GM12865 (cell line): ENCODE results near the gene SLC6A13.

Experiments
- DNase-seq: peaks from one replicate; pipeline ENCODE4 v3.0.0; 2010; ENCODE audit warnings: low read depth
- H3K4me3 ChIP-seq: 2 replicates; pipeline ENCODE4 v1.5.1; 2011; ENCODE audit warnings: mild to moderate bottlenecking, low read depth, low read length, control low read depth
- TF ChIP-seq, protein P1 (sequence below): IDR thresholded peaks from 2 replicates; pipeline ENCODE4 v1.5.1; 2011; ENCODE audit warnings: low read length, control low read depth, low read depth, inconsistent platforms; ENCODE audit not compliant: insufficient read depth; ENCODE audit errors: missing control alignments

The SLC6A13 gene

DNA sequence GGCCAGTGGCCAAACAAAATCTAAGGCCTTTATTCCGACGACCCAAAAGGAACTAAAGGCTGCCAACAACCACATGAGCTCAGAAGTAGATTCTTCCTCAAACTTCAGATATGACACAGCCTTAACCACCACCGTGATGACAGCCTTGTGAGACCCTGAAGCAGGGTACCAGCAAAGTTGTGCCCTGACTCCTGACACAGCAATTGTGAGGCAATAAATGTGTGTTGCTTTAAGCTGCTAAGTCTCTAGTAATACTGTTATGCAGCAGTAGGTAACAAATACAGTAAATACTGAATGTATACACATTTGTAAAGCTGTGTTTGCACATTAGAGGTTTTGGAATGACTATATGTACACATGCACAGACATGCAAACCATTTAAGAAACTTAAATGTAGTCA is 10.7 kb upstream of the SLC6A13 start:
- TF ChIP-seq, protein P1, sequence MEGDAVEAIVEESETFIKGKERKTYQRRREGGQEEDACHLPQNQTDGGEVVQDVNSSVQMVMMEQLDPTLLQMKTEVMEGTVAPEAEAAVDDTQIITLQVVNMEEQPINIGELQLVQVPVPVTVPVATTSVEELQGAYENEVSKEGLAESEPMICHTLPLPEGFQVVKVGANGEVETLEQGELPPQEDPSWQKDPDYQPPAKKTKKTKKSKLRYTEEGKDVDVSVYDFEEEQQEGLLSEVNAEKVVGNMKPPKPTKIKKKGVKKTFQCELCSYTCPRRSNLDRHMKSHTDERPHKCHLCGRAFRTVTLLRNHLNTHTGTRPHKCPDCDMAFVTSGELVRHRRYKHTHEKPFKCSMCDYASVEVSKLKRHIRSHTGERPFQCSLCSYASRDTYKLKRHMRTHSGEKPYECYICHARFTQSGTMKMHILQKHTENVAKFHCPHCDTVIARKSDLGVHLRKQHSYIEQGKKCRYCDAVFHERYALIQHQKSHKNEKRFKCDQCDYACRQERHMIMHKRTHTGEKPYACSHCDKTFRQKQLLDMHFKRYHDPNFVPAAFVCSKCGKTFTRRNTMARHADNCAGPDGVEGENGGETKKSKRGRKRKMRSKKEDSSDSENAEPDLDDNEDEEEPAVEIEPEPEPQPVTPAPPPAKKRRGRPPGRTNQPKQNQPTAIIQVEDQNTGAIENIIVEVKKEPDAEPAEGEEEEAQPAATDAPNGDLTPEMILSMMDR: no peak
- no peak for DNase-seq
- H3K4me3 ChIP-seq: no peak overlapping the region

DNA sequence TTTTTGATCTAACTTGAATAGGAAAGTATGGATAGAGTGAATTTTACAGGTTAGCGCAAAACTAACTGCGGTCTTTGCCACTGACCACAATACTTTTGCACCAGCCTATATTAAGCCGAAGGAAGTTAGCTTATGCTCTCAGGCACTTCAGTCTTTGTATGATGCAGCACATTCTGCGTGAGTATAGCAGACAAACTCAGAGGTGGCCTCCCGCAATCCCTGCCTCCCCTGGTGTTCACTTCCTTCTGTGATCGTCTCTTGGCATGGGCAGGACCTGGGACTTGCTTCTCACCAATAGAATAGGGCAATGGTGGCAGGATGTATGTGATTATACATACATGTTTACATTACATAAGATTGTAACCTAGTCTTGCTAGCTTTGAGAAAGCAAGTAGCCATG is 10.3 kb upstream of the SLC6A13 start:
- TF ChIP-seq, protein P1: no peak
- no peak overlapping the region for H3K4me3 ChIP-seq
- no peak for DNase-seq

GRCh38 chr12:271161-271560 is 8.5 kb upstream of the SLC6A13 start:
- TF ChIP-seq, protein P1: no peak
- H3K4me3 ChIP-seq: no peak overlapping the region
- no peak for DNase-seq

DNA sequence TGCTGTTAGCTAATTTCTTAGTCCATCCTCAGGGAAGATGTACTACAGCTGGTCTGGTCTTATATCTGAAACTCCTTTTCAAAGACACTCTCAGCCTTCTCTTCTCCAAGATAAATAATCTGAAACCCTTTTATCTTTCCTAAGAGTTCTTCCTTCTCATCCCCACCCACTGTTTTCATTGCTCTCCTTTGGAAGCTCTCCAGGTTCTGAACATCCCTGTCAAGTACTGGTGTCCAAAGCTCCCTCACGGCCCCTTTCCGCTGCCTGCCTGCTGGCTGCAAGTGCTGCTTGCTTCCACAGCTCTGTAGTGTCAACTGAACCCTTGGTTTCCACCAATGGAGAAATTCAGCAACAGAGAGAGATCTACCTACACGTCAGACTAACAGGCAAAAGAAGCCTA is 6.6 kb upstream of the SLC6A13 start:
- no peak overlapping the region for H3K4me3 ChIP-seq
- no peak for DNase-seq
- TF ChIP-seq, protein P1: no peak

DNA sequence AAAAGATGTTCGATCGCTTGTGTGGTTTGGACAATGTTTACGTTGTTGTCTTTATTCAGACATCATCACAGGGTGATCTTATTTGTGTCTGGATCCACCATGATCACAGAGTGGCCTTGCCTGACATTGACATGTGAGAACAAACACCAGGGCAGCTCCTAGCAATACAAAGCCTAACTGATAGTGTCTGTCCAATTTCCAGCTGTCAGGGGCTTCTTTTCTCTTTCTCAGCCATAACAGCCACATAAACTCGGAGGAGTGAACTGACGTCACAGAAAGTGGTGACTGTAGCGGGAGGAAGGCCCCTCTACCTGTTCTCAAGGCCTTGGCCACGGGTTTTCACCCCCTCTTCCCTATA is 5.8 kb upstream of the SLC6A13 start:
- no peak for DNase-seq
- TF ChIP-seq, protein P1: no peak
- no peak overlapping the region for H3K4me3 ChIP-seq

GRCh38 chr12:267581-268482 is 5.2 kb upstream of the SLC6A13 start:
- TF ChIP-seq, protein P1: no peak
- DNase-seq: no peak
- no peak overlapping the region for H3K4me3 ChIP-seq

GRCh38 chr12:265096-265495 is 2.5 kb upstream of the SLC6A13 start:
- H3K4me3 ChIP-seq: no peak overlapping the region
- TF ChIP-seq, protein P1: no peak
- no peak for DNase-seq
